ENCODE data around the gene MAP1B. TPM values are rescaled to one million over a fixed set of nuclear protein-coding genes. Genes with fewer than 3 reads are reported as not detected.
A peak's percentile ranks its signal among the peaks of the same experiment; 100 is the strongest.

MAP1B gene
- total RNA-seq, 4 donors from 2014 or later = 44.2 to 120 (median 83.4) TPM

DNA sequence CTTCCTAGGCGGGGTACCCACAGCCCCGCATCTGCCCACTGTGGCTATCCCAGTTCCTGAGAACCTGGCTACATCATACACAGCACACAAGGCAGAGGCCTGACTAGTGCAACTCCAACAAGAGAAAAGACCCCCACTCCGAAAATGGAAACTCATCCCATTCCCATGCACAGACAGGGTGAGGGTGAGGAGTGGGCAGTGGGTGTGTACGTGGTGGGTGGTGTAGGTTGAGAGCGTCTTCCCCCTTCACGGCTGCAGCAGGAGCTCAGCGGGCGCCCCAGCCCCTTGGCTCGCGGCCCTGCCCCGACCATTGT lies 501 bp upstream of the MAP1B start:
- ATAC-seq = no peak
- Histone ChIP-seq H3K27me3 (peaks cover 5 to 26% (median 19%) of the 10 kb centered on the region in 3 donors), H3K4me1 (peaks cover 0 to 12% of the 10 kb centered on the region in 2 donors), H3K4me3 (peak overlapping the region; percentile 61 to 73 (median 68)), H3K9me3 (no peaks in the 10 kb centered on the region), H3K36me3 (no peaks in the 10 kb centered on the region), H3K27ac (peak overlapping the region; percentile 61 to 75 (median 66))
- no peak for TF ChIP-seq POLR2A (IDR thresholded peaks at IDR 0.05)
- TF ChIP-seq, protein P1, sequence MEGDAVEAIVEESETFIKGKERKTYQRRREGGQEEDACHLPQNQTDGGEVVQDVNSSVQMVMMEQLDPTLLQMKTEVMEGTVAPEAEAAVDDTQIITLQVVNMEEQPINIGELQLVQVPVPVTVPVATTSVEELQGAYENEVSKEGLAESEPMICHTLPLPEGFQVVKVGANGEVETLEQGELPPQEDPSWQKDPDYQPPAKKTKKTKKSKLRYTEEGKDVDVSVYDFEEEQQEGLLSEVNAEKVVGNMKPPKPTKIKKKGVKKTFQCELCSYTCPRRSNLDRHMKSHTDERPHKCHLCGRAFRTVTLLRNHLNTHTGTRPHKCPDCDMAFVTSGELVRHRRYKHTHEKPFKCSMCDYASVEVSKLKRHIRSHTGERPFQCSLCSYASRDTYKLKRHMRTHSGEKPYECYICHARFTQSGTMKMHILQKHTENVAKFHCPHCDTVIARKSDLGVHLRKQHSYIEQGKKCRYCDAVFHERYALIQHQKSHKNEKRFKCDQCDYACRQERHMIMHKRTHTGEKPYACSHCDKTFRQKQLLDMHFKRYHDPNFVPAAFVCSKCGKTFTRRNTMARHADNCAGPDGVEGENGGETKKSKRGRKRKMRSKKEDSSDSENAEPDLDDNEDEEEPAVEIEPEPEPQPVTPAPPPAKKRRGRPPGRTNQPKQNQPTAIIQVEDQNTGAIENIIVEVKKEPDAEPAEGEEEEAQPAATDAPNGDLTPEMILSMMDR (IDR thresholded peaks at IDR 0.05 in 4 of 5, conservative IDR thresholded peaks at IDR 0.05 in 1 of 5) = no peak
- intact Hi-C loops (cut with DNase I; ENCODE audit: low total_unique reads) = no loop called here
- DNase-seq = no peak
- in situ Hi-C loops (cut with MboI; ENCODE audit: low sequenced_read_pairs in 4 of 4) = no loop called here

DNA sequence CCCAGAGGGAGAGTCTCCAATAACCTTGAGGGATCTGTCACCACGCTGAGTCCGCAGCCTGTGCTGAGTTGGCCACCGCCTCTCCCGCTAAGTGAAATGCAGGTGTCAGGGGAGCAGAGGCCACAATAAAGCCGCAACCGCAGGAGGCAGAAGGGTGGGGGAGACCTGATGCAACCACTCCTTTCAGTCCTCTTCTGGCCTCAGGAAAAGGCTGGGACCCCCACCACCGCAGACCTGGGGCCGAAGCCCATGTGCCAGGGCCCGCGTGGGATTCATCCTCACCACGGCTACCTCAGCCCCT lies 576 bp downstream of the MAP1B start:
- in situ Hi-C loops (cut with MboI; ENCODE audit: low sequenced_read_pairs in 4 of 4) (no loop called here), intact Hi-C loops (cut with DNase I; ENCODE audit: low total_unique reads) (no loop called here)
- DNase-seq (no peak), ATAC-seq (peak in 1 of 2 donors; percentile 13)
- peaks cover 0 to 12% of the 10 kb centered on the region in 2 donors for H3K4me1 ChIP-seq
- peak overlapping the region; percentile 61 to 75 (median 66) for H3K27ac ChIP-seq
- peaks cover 5 to 26% (median 19%) of the 10 kb centered on the region in 3 donors for H3K27me3 ChIP-seq
- H3K9me3 ChIP-seq = no peaks in the 10 kb centered on the region
- H3K4me3 ChIP-seq = peak overlapping the region; percentile 61 to 73 (median 68)
- no peaks in the 10 kb centered on the region for H3K36me3 ChIP-seq
- TF ChIP-seq, protein P1 (IDR thresholded peaks at IDR 0.05 in 4 of 5, conservative IDR thresholded peaks at IDR 0.05 in 1 of 5) = no peak
- TF ChIP-seq POLR2A (IDR thresholded peaks at IDR 0.05) = no peak

DNA sequence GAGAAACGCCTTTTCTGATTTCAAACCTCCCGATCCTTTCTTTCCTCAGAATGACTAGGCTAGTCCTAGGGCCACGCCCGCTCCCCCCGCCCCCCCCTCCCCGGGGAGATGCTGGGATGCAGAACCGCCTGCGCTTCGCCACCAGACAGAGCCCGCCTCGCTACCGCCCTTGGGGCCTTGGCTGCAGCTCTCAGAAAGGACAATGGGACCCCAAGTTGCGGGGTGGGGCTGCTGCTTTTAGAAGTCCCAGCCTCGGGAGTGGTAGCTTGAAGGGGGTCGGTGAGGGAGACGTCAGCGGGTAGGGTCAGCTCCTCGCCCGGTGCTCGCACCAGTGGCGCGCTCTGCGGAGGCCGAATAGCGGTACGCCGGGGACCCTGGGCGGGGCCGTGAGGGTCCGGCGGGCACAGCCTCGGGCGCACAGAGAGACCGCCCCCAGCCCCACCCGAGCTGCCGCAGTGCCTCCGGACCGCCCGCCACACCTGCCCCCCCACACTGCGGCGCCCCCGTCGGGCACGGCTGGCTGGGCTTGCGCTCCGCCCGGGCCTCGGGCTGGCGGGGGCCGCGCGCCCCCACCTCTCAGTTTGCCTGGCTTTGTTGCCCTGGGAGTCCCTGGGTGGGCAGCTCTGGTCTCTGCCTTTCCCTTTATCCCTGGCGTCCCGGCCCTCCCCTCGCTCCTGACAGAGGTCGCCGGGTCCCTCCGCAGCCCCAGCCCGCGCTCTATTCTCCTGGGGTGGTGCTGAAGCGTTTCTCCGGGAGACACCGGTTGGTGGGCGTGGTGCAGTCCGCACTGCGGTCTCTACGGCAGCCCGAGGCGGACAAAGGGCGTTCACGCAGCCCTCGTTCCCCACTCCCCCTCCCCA lies 1.2 kb downstream of the MAP1B start:
- H3K9me3 ChIP-seq = no peaks in the 10 kb centered on the region
- peaks cover 0 to 12% of the 10 kb centered on the region in 2 donors for H3K4me1 ChIP-seq
- DNase-seq (peak; percentile 30 to 64), ATAC-seq (peak; percentile 33 to 34)
- peak in 1 of 2 donors; percentile 7 for TF ChIP-seq POLR2A (IDR thresholded peaks at IDR 0.05)
- TF ChIP-seq, protein P1 (IDR thresholded peaks at IDR 0.05 in 4 of 5, conservative IDR thresholded peaks at IDR 0.05 in 1 of 5) = no peak
- intact Hi-C loops (cut with DNase I; ENCODE audit: low total_unique reads) = no loop called here
- peak overlapping the region; percentile 61 to 73 (median 68) for H3K4me3 ChIP-seq
- no peaks in the 10 kb centered on the region for H3K36me3 ChIP-seq
- H3K27ac ChIP-seq = peak overlapping the region; percentile 61 to 75 (median 66)
- peaks cover 5 to 26% (median 19%) of the 10 kb centered on the region in 3 donors for H3K27me3 ChIP-seq
- in situ Hi-C loops (cut with MboI; ENCODE audit: low sequenced_read_pairs in 4 of 4) = no loop called here

DNA sequence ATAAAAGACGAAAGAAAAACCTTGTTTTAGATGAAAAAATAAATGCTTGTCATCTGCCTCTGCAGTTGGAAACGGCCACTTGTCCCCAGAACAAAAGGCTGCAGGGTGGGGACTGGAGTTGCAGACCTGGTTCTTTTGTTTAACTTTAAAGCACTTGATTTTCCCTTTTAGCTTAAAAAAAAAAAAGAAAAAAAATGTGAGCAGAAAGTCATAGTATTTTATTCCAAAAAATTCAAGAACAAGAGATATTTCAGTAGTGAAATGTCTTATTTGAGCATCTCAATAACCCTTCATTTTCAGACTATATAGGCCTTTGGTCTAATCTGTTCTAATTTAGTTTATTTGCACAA lies 1.8 kb downstream of the MAP1B start:
- peaks cover 0 to 12% of the 10 kb centered on the region in 2 donors for H3K4me1 ChIP-seq
- TF ChIP-seq, protein P1 (IDR thresholded peaks at IDR 0.05 in 4 of 5, conservative IDR thresholded peaks at IDR 0.05 in 1 of 5) = no peak
- no peak for TF ChIP-seq POLR2A (IDR thresholded peaks at IDR 0.05)
- peaks cover 5 to 22% (median 19%) of the 10 kb centered on the region in 3 donors for H3K27me3 ChIP-seq
- H3K36me3 ChIP-seq = no peaks in the 10 kb centered on the region
- peak overlapping the region; percentile 61 to 73 (median 68) for H3K4me3 ChIP-seq
- in situ Hi-C loops (cut with MboI; ENCODE audit: low sequenced_read_pairs in 4 of 4) = no loop called here
- ATAC-seq (no peak), DNase-seq (no peak)
- peak overlapping the region; percentile 61 to 75 (median 66) for H3K27ac ChIP-seq
- no peaks in the 10 kb centered on the region for H3K9me3 ChIP-seq
- intact Hi-C loops (cut with DNase I; ENCODE audit: low total_unique reads) = no loop called here
